ENCODE data around the gene CXCL9.

CXCL9 gene

GRCh38 chr4:75992462-75992861 lies 14.8 kb downstream of the CXCL9 start:
- no peak for TF ChIP-seq CTCF (conservative IDR thresholded peaks at IDR 0.05; ENCODE audit: low read length)
- no peak for TF ChIP-seq EZH2phosphoT487 (IDR thresholded peaks at IDR 0.05; ENCODE audit: borderline replicate concordance)
- Histone ChIP-seq H3K79me2 (ENCODE audit: insufficient read depth, low read length) (peaks cover 33% of the 10 kb centered on the region), H3F3A (ENCODE audit: low read depth) (no peaks in the 10 kb centered on the region), H3K27me3 (ENCODE audit: insufficient read depth, low read length, poor library complexity, severe bottlenecking) (no peaks in the 10 kb centered on the region), H3K4me3 (ENCODE audit: low read length, poor library complexity, severe bottlenecking) (no peak overlapping the region), H4K20me1 (ENCODE audit: insufficient read depth, low read length, poor library complexity, severe bottlenecking) (peaks cover 23% of the 10 kb centered on the region), H3K4me2 (ENCODE audit: low read depth, low read length, poor library complexity, severe bottlenecking) (no peak overlapping the region), H3K9me3 (ENCODE audit: insufficient read depth, low read depth, low read length) (no peaks in the 10 kb centered on the region), H3K9me2 (replicated peaks; ENCODE audit: low read depth, low read length) (no peaks in the 10 kb centered on the region), H3K4me1 (ENCODE audit: insufficient read depth, low read length, poor library complexity, severe bottlenecking) (peaks cover 25% of the 10 kb centered on the region), H3K36me3 (ENCODE audit: insufficient read depth, low read length) (no peaks in the 10 kb centered on the region), H2AFZ (ENCODE audit: low read length) (no peak overlapping the region), H3K9ac (ENCODE audit: low read depth, low read length, poor library complexity, severe bottlenecking) (no peak overlapping the region)

GRCh38 chr4:75989846-75990528 lies 17.3 kb downstream of the CXCL9 start:
- Histone ChIP-seq H3K4me2 (ENCODE audit: low read depth, low read length, poor library complexity, severe bottlenecking) (peak overlapping the region; percentile 93), H3K9me3 (ENCODE audit: insufficient read depth, low read depth, low read length) (no peaks in the 10 kb centered on the region), H3K36me3 (ENCODE audit: insufficient read depth, low read length) (no peaks in the 10 kb centered on the region), H3K9ac (ENCODE audit: low read depth, low read length, poor library complexity, severe bottlenecking) (peak overlapping the region; percentile 91), H3F3A (ENCODE audit: low read depth) (no peaks in the 10 kb centered on the region), H3K79me2 (ENCODE audit: insufficient read depth, low read length) (peaks cover 57% of the 10 kb centered on the region), H3K27me3 (ENCODE audit: insufficient read depth, low read length, poor library complexity, severe bottlenecking) (no peaks in the 10 kb centered on the region), H4K20me1 (ENCODE audit: insufficient read depth, low read length, poor library complexity, severe bottlenecking) (peaks cover 23% of the 10 kb centered on the region), H3K4me3 (ENCODE audit: low read length, poor library complexity, severe bottlenecking) (peak overlapping the region; percentile 95), H2AFZ (ENCODE audit: low read length) (no peak overlapping the region), H3K4me1 (ENCODE audit: insufficient read depth, low read length, poor library complexity, severe bottlenecking) (peaks cover 37% of the 10 kb centered on the region), H3K9me2 (replicated peaks; ENCODE audit: low read depth, low read length) (no peaks in the 10 kb centered on the region)
- TF ChIP-seq CTCF (conservative IDR thresholded peaks at IDR 0.05; ENCODE audit: low read length) (no peak), EZH2phosphoT487 (IDR thresholded peaks at IDR 0.05; ENCODE audit: borderline replicate concordance) (no peak)

- Histone ChIP-seq H4K20me1 (ENCODE audit: insufficient read depth, low read length, poor library complexity, severe bottlenecking) (peaks cover 21% of the 10 kb centered on the region), H3F3A (ENCODE audit: low read depth) (no peaks in the 10 kb centered on the region), H3K4me3 (ENCODE audit: low read length, poor library complexity, severe bottlenecking) (no peak overlapping the region), H3K79me2 (ENCODE audit: insufficient read depth, low read length) (peaks cover 64% of the 10 kb centered on the region), H3K27me3 (ENCODE audit: insufficient read depth, low read length, poor library complexity, severe bottlenecking) (no peaks in the 10 kb centered on the region), H3K9ac (ENCODE audit: low read depth, low read length, poor library complexity, severe bottlenecking) (no peak overlapping the region), H3K9me2 (replicated peaks; ENCODE audit: low read depth, low read length) (no peaks in the 10 kb centered on the region), H3K4me1 (ENCODE audit: insufficient read depth, low read length, poor library complexity, severe bottlenecking) (peaks cover 33% of the 10 kb centered on the region), H3K9me3 (ENCODE audit: insufficient read depth, low read depth, low read length) (no peaks in the 10 kb centered on the region), H2AFZ (ENCODE audit: low read length) (no peak overlapping the region), H3K4me2 (ENCODE audit: low read depth, low read length, poor library complexity, severe bottlenecking) (peak overlapping the region; percentile 93), H3K36me3 (ENCODE audit: insufficient read depth, low read length) (peaks cover 16% of the 10 kb centered on the region; the same call in 1 of the 2 replicates)
- no peak for TF ChIP-seq CTCF (conservative IDR thresholded peaks at IDR 0.05; ENCODE audit: low read length)
- no peak for TF ChIP-seq EZH2phosphoT487 (IDR thresholded peaks at IDR 0.05; ENCODE audit: borderline replicate concordance)
These were observed 22.2 kb downstream of the CXCL9 start for GRCh38 chr4:75985116-75985515.

All from Loucy (cell line).